Measurements from ENCODE around the gene C1QTNF3. TPM values are rescaled to one million over a fixed set of nuclear protein-coding genes. Genes with fewer than 3 reads are reported as not detected.

Gene C1QTNF3
- total and polyA plus RNA-seq, 2 of the 8 experiments (the other 6 are each of a cell fraction or from before 2014, with no cell fraction given) = 1.0 to 1.2 TPM

DNA sequence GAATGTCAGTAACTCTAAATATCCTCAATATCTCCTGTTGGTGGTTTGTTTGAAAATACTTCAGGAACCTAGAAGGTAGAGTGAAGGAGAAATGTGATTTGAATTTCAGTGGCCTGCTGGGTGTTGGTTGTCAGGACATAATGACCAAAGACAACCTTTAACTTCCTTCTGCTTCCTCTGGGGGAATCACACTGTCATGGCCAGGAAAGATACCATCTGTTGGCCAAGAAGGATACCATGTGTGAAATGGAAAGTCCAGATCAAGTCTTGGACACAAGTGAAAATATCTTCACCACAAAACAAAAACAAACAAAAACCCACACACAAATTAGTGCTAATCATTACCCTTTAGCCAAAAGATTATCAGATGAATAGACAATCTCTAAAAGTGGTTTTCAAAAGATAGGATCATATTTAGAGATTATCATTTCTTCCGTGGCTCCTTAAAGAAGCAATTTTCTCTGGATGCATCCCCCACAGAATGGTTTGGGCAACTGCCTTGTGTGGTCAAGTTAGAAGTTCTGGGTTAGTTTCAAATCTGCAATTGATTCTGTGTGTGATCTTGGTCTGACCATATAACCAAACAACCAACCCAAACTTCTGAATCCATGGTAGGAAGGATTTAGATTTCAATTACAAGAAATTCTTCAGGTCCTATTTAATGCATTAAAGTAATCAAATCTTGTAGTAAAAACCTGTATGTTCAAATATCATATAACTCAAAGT is 1.6 kb downstream of the C1QTNF3 start:
- no peak overlapping the region for H2BK20ac ChIP-seq (ENCODE audit: low read length)
- H3K9me3 ChIP-seq (ENCODE audit: insufficient read depth in 2 of 2, low read depth in 1 of 2, low read length in 1 of 2) = no peaks in the 10 kb centered on the region
- H3K14ac ChIP-seq (ENCODE audit: insufficient read length) = no peak overlapping the region
- H3K4me3 ChIP-seq (ENCODE audit: extremely low read depth in 1 of 4, insufficient read depth in 2 of 4, low read depth in 3 of 4, low read length in 4 of 4) = no peak overlapping the region
- H3K9ac ChIP-seq (replicated peaks in 1 of 4; ENCODE audit: extremely low read depth in 1 of 4, low read depth in 3 of 4, low read length in 3 of 4) = no peak overlapping the region
- no peak overlapping the region for H3K4ac ChIP-seq (replicated peaks; ENCODE audit: insufficient read length, low read depth, low read length)
- 95% methylated on average over 1 of the region's 1 CpG; no CpG with 5 or more reads in 1 of the 2 experiments for WGBS, 2 experiments (ENCODE audit: extremely low coverage in 1 of 2, insufficient coverage in 1 of 2, insufficient read length in 1 of 2, insufficient replicate concordance in 2 of 2, low coverage in 1 of 2, low lambda C conversion rate in 2 of 2, missing lambda C conversion rate in 1 of 2)
- no peak overlapping the region for H3K18ac ChIP-seq (ENCODE audit: extremely low read depth, low read length)
- no peak overlapping the region for H2AK5ac ChIP-seq (ENCODE audit: low read depth, low read length)
- H3K79me2 ChIP-seq (ENCODE audit: control insufficient read depth in 1 of 2, insufficient read depth in 2 of 2, low read length in 2 of 2) = no peaks in the 10 kb centered on the region
- no peaks in the 10 kb centered on the region for H3K4me1 ChIP-seq (replicated peaks in 1 of 4; ENCODE audit: control insufficient read depth in 3 of 4, insufficient read depth in 4 of 4, low read length in 3 of 4)
- H2BK15ac ChIP-seq (ENCODE audit: low read length) = no peak overlapping the region
- no peak overlapping the region for H4K5ac ChIP-seq (ENCODE audit: insufficient read length, low read depth, low read length)
- no peaks in the 10 kb centered on the region for H4K20me1 ChIP-seq (replicated peaks in 1 of 2; ENCODE audit: control insufficient read depth in 1 of 2, insufficient read depth in 2 of 2, low read length in 2 of 2)
- POLR2A ChIA-PET (ENCODE audit: partially characterized antibody) = no interaction called here
- no peak overlapping the region for H3K4me2 ChIP-seq (ENCODE audit: insufficient read depth in 1 of 2, low read depth in 2 of 2, low read length in 2 of 2)
- no peak overlapping the region for H4K8ac ChIP-seq (ENCODE audit: extremely low read depth, insufficient read depth, low read length)
- TF ChIP-seq CBX8 (IDR thresholded peaks at IDR 0.05; ENCODE audit: borderline replicate concordance, low read depth, low read length) (no peak), BACH1 (IDR thresholded peaks at IDR 0.05; ENCODE audit: low read length) (no peak), PHF8 (conservative IDR thresholded peaks at IDR 0.05; ENCODE audit: low read depth, low read length) (no peak), ASH2L (IDR thresholded peaks at IDR 0.05; ENCODE audit: low read length) (no peak), SRF (IDR thresholded peaks at IDR 0.05; ENCODE audit: low read depth, low read length) (no peak)
- TF ChIP-seq, protein P1, sequence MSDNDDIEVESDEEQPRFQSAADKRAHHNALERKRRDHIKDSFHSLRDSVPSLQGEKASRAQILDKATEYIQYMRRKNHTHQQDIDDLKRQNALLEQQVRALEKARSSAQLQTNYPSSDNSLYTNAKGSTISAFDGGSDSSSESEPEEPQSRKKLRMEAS (IDR thresholded peaks at IDR 0.05) = no peak
- TF ChIP-seq, protein P2, sequence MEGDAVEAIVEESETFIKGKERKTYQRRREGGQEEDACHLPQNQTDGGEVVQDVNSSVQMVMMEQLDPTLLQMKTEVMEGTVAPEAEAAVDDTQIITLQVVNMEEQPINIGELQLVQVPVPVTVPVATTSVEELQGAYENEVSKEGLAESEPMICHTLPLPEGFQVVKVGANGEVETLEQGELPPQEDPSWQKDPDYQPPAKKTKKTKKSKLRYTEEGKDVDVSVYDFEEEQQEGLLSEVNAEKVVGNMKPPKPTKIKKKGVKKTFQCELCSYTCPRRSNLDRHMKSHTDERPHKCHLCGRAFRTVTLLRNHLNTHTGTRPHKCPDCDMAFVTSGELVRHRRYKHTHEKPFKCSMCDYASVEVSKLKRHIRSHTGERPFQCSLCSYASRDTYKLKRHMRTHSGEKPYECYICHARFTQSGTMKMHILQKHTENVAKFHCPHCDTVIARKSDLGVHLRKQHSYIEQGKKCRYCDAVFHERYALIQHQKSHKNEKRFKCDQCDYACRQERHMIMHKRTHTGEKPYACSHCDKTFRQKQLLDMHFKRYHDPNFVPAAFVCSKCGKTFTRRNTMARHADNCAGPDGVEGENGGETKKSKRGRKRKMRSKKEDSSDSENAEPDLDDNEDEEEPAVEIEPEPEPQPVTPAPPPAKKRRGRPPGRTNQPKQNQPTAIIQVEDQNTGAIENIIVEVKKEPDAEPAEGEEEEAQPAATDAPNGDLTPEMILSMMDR (IDR thresholded peaks at IDR 0.05; ENCODE audit: control extremely low read depth in 1 of 3, insufficient read depth in 1 of 3, low read depth in 1 of 3, low read length in 3 of 3) = no peak
- no peak overlapping the region for H2BK120ac ChIP-seq (replicated peaks; ENCODE audit: low read depth, low read length)
- no peaks in the 10 kb centered on the region for H3K27me3 ChIP-seq (replicated peaks in 1 of 4; ENCODE audit: control insufficient read depth in 3 of 4, extremely low read depth in 1 of 4, insufficient read depth in 3 of 4, low read length in 3 of 4)
- H3K27ac ChIP-seq (ENCODE audit: low read depth, low read length) = no peak overlapping the region
- no peak overlapping the region for H3K23ac ChIP-seq (ENCODE audit: insufficient read length)
- FAIRE-seq (no peak), DNase-seq (ENCODE audit: low read depth in 1 of 2, low spot score in 2 of 2) (no peak)
- H2BK12ac ChIP-seq (ENCODE audit: low read depth, low read length) = no peak overlapping the region
- H3K23me2 ChIP-seq (ENCODE audit: low read depth, low read length) = no peaks in the 10 kb centered on the region
- H3K56ac ChIP-seq (replicated peaks; ENCODE audit: insufficient read length, low read depth, low read length) = no peak overlapping the region
- H2AFZ ChIP-seq (ENCODE audit: low read length) = no peak overlapping the region
- no peaks in the 10 kb centered on the region for H3K79me1 ChIP-seq (ENCODE audit: low read depth, low read length)
- H4K91ac ChIP-seq (replicated peaks; ENCODE audit: insufficient read length, low read length) = no peak overlapping the region
- no peak overlapping the region for H2BK5ac ChIP-seq (ENCODE audit: low read depth, low read length)
- CTCF ChIA-PET (ENCODE audit: partially characterized antibody) = interaction anchor here (2.1 kb wide), 1 partner anchor 8 kb away, joined by 9 read pairs; no protein-coding TSS in a partner anchor
- no peaks in the 10 kb centered on the region for H3K36me3 ChIP-seq (ENCODE audit: control insufficient read depth in 2 of 4, insufficient read depth in 4 of 4, low read length in 3 of 4)
